Measurements from ENCODE around the gene KLF2.
"Not testable (repeated sequence)": the region's sequence is repeated elsewhere in the genome, so short reads cannot be mapped to it uniquely, and the experiment has no call there.

KLF2 gene

DNA sequence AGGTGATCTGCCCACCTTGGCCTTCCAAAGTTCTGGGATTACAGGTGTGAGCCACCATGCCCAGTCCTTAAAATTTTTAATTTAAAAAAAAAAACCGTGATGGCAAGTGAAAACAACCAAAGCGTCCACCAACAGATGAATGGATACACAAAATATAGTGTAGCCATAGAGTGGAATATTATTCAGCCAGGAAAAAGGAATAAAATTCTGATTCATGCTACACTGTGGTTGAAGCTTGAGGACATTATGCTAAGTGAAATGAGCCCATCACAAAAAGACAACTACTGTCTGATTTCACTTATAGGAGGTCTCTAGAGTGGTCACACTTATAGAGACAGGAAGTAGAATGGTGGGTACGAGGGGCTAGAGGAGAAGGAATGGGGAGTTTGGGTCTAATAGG lies 26.3 kb upstream of the KLF2 start:
- H3K27ac Mint-ChIP-seq: no peak overlapping the region
- no peak overlapping the region for H3K4me3 Mint-ChIP-seq
- no peaks in the 10 kb centered on the region for H3K36me3 Mint-ChIP-seq
- H3K9me3 Mint-ChIP-seq (ENCODE audit: low read depth): no peaks in the 10 kb centered on the region
- H3K4me1 Mint-ChIP-seq (ENCODE audit: low read depth): no peaks in the 10 kb centered on the region
- no peaks in the 10 kb centered on the region for H3K27me3 Mint-ChIP-seq

- no peak overlapping the region for H3K4me3 Mint-ChIP-seq
Measured at GRCh38 chr19:16301999-16302694, 22.5 kb upstream of the KLF2 start.

GRCh38 chr19:16303755-16304154 lies 20.9 kb upstream of the KLF2 start:
- Mint-ChIP-seq H3K27me3 (no peaks in the 10 kb centered on the region), H3K27ac (no peak overlapping the region), H3K4me3 (no peak overlapping the region), H3K4me1 (ENCODE audit: low read depth) (no peaks in the 10 kb centered on the region), H3K9me3 (ENCODE audit: low read depth) (no peaks in the 10 kb centered on the region), H3K36me3 (no peaks in the 10 kb centered on the region)

More at GRCh38 chr19:16301999-16302694, 22.5 kb upstream of the KLF2 start:
- H3K27ac Mint-ChIP-seq: no peak overlapping the region
- H3K27me3 Mint-ChIP-seq: no peaks in the 10 kb centered on the region
- H3K4me1 Mint-ChIP-seq (ENCODE audit: low read depth): no peaks in the 10 kb centered on the region
- no peaks in the 10 kb centered on the region for H3K9me3 Mint-ChIP-seq (ENCODE audit: low read depth)
- no peaks in the 10 kb centered on the region for H3K36me3 Mint-ChIP-seq

- not testable (repeated sequence) for H3K9me3 Mint-ChIP-seq (ENCODE audit: low read depth); H3K27ac Mint-ChIP-seq; H3K27me3 Mint-ChIP-seq
Measured at GRCh38 chr19:16304511-16304910, 20.1 kb upstream of the KLF2 start.

DNA sequence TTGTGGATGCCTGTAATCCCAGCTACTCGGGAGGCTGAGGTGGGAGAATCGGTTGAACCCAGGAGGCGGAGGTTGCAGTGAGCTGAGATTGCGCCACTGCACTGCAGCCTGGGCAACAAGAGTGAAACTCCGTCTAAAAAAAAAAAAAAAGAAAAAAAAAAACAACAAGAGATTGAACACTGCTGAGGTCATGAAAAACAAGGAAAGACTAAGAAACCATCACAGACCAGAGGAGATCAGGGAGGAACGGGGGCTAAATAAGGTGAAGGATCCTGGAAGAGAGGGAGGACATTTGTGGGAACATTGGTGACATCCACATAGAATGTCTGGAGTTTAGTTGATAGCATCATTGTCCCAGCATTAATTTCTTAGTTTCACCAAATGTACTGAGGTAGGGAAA lies 19.6 kb upstream of the KLF2 start:
- H3K36me3 Mint-ChIP-seq; H3K4me1 Mint-ChIP-seq (ENCODE audit: low read depth); H3K9me3 Mint-ChIP-seq (ENCODE audit: low read depth); H3K27me3 Mint-ChIP-seq; H3K4me3 Mint-ChIP-seq; H3K27ac Mint-ChIP-seq: not testable (repeated sequence)

More at GRCh38 chr19:16304511-16304910, 20.1 kb upstream of the KLF2 start:
- H3K4me3 Mint-ChIP-seq; H3K36me3 Mint-ChIP-seq; H3K4me1 Mint-ChIP-seq (ENCODE audit: low read depth): not testable (repeated sequence)

DNA sequence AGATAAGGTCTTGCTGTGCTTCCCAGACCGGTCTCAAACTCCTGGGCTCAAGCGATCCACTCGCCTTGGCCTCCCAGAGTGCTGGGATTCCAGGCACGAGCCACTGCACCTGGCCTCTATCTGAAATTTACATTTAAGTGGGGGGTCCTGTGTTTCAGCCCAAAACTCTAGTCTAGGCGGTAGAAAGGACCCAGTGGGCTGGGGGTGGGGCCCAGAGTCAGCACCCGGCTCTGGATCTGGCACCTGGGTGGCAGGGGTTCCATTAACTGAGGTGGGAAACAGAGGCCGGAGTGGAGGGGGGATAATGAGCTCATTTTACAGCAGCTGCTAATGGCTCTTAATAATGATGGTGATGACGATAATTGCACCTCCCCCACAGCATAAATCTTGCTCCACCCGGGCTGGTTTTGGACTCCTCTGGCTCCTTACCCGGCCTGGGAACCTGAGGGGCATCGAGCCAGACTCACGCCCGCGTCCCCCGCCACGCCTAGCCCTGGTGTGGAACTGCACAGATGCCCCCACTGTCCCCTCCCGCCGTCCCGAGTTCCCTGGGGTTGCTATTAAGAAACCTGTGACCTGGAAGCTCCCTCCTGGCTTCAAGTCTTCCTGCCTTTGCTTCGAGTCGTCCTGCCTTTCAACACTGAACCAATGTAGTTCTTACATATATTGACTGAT lies 17.8 kb upstream of the KLF2 start:
- Mint-ChIP-seq H3K27me3 (no peaks in the 10 kb centered on the region), H3K4me1 (ENCODE audit: low read depth) (no peaks in the 10 kb centered on the region), H3K4me3 (no peak overlapping the region), H3K9me3 (ENCODE audit: low read depth) (no peaks in the 10 kb centered on the region), H3K36me3 (no peaks in the 10 kb centered on the region), H3K27ac (no peak overlapping the region)

DNA sequence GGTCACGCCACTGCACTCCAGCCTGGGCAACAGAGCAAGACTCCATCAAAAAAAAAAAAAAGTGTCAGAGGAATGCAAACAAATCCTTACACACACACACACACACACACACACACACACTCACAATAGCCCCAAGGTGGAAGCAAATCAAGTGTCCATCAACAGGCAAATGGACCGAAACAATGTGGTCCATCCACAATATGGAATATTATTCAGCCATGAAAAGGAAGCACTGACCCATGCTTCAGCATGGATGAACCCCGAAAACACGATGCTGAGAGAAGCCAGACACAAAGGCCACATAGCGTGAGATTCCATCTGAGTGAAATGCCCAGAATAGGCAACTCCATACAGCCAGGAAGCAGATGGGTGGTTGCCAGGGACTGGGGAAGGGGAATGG lies 16.5 kb upstream of the KLF2 start:
- Mint-ChIP-seq H3K36me3 (no peaks in the 10 kb centered on the region), H3K27me3 (no peaks in the 10 kb centered on the region), H3K27ac (no peak overlapping the region), H3K4me3 (no peak overlapping the region), H3K4me1 (ENCODE audit: low read depth) (no peaks in the 10 kb centered on the region), H3K9me3 (ENCODE audit: low read depth) (no peaks in the 10 kb centered on the region)

- Mint-ChIP-seq H3K4me3 (no peak overlapping the region), H3K36me3 (no peaks in the 10 kb centered on the region), H3K27ac (no peak overlapping the region), H3K9me3 (ENCODE audit: low read depth) (no peaks in the 10 kb centered on the region), H3K27me3 (no peaks in the 10 kb centered on the region), H3K4me1 (ENCODE audit: low read depth) (no peaks in the 10 kb centered on the region)
Measured at GRCh38 chr19:16309643-16310042, 15.0 kb upstream of the KLF2 start.

DNA sequence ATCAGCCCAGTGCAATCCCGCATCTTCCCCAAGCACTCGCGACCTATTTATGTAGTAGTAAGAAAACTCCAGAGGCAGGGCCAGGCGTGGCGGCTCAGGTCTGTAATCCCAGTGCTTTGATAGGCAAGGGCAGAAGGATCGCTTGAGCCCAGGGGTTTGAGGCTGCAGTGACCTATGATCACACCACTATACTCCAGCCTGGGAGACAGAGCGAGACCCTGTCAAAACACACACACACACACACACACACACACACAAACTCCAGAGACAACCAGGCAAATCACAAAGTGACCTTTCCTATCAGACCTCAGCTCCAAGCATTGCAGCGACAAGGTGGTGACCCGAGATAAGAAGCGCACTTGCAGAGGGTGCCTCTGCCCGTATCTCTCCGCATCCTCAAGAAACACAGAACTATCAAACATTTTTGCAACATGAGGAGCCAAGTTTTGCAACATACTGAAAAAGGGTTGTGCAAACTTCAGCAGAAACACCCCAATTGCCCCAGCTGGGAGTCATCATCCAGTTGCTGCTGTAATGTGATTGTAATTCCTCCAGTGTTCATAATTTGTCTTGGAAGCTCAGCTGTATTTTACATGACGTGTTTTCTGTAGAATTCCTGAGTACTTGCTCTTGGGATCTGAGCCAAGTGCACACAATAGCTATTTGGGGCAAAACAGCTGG lies 8.7 kb upstream of the KLF2 start:
- Mint-ChIP-seq H3K4me3 (no peak overlapping the region), H3K27me3 (no peaks in the 10 kb centered on the region), H3K36me3 (no peaks in the 10 kb centered on the region), H3K27ac (no peak overlapping the region), H3K9me3 (ENCODE audit: low read depth) (no peaks in the 10 kb centered on the region), H3K4me1 (ENCODE audit: low read depth) (peaks cover 16% of the 10 kb centered on the region)

DNA sequence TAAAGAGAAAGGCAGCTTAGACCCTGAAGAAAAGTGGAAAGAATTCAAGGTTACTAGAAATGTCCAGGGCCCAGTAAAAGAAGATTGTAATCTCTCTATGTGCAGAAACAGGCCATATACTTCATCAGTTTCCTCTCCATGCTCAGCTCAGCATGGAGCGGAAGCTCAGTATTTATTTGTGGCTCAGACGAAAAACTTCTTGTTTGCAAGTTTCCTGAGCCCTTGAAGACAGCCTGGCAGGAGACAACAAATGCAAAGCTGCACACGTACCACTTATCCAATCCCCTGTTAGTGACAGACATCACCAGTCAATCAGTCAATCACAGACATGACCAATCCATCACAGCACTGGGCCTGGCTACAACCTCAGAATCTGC lies 8.1 kb upstream of the KLF2 start:
- Mint-ChIP-seq H3K27ac (no peak overlapping the region), H3K27me3 (no peaks in the 10 kb centered on the region), H3K4me3 (no peak overlapping the region), H3K9me3 (ENCODE audit: low read depth) (no peaks in the 10 kb centered on the region), H3K36me3 (no peaks in the 10 kb centered on the region), H3K4me1 (ENCODE audit: low read depth) (peaks cover 18% of the 10 kb centered on the region)

DNA sequence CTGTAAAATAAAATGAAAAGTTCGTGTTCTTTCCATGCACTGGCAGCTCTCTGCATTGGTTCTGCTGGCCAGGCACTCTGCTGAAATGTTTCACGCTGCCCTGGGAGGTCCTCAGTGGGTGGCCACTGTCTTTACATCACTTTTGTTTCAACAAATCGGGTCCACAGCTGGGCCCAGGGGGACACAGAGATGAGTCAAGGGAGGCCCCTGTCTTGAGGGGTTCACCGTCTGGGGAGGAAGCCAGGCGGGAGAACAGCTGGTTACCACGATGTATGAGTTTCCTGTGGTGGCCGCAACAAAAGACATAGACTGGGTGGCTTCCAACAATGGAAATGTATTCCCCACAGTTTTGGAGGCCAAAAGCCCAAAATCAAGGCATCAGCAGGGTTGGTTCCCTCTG lies 5.1 kb upstream of the KLF2 start:
- no peaks in the 10 kb centered on the region for H3K36me3 Mint-ChIP-seq
- H3K27ac Mint-ChIP-seq: peak overlapping the region; percentile 30
- H3K9me3 Mint-ChIP-seq (ENCODE audit: low read depth): no peaks in the 10 kb centered on the region
- H3K4me3 Mint-ChIP-seq: no peak overlapping the region
- no peaks in the 10 kb centered on the region for H3K27me3 Mint-ChIP-seq
- peaks cover 30% of the 10 kb centered on the region for H3K4me1 Mint-ChIP-seq (ENCODE audit: low read depth)

DNA sequence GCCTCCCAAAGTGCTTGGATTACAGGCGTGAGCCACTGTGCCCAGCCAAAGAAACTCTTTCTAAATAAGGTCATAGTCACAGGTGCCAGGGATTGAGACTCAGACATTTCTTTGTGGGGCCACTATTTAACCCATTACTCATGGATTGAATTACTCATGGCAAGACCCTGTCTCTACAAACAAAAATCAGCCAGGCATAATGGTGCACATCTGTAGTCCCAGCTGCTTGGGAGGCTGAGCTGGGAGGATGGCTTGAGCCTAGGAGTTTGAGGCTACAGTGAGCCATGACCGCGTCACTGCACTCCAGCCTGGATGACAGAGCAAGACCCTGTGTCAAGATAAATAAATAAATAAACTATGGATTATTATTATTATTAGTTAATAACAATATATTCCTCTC lies 3.6 kb upstream of the KLF2 start:
- no peaks in the 10 kb centered on the region for H3K27me3 Mint-ChIP-seq
- no peaks in the 10 kb centered on the region for H3K9me3 Mint-ChIP-seq (ENCODE audit: low read depth)
- no peaks in the 10 kb centered on the region for H3K36me3 Mint-ChIP-seq
- H3K4me1 Mint-ChIP-seq (ENCODE audit: low read depth): peaks cover 32% of the 10 kb centered on the region
- no peak overlapping the region for H3K4me3 Mint-ChIP-seq
- H3K27ac Mint-ChIP-seq: no peak overlapping the region

GRCh38 chr19:16325161-16325527 lies 518 bp downstream of the KLF2 start:
- Mint-ChIP-seq H3K9me3 (ENCODE audit: low read depth) (no peaks in the 10 kb centered on the region), H3K4me3 (no peak overlapping the region), H3K27me3 (no peaks in the 10 kb centered on the region), H3K36me3 (peaks cover 2% of the 10 kb centered on the region), H3K4me1 (ENCODE audit: low read depth) (peaks cover 59% of the 10 kb centered on the region), H3K27ac (no peak overlapping the region)

DNA sequence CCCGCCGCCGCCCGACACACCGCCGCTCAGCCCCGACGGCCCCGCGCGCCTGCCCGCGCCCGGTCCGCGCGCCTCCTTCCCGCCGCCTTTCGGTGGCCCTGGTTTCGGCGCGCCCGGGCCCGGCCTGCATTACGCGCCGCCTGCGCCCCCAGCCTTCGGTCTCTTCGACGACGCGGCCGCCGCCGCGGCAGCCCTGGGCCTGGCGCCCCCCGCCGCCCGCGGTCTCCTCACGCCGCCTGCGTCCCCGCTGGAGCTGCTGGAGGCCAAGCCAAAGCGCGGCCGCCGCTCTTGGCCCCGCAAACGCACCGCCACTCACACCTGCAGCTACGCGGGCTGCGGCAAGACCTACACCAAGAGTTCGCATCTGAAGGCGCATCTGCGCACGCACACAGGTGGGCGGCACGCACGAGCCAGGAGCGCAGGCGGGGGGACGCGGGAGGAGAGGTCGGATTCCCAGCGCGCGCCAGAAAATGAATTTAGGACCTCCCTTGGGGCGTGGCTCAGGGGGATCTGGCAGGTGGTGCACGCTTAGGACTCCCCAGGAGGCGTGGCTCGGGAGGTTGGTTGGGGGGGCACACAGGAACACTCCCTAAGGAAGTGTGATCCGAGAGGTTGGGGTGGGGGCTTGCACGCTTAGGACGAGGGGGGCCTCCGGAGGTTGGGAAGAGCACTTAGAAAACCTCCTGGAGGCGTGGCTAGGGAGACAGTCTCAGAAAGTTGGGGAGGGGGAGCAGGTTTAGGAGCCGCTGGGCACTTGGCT lies 1.2 kb downstream of the KLF2 start:
- H3K4me3 Mint-ChIP-seq: peak overlapping the region; percentile 91
- no peaks in the 10 kb centered on the region for H3K9me3 Mint-ChIP-seq (ENCODE audit: low read depth)
- H3K36me3 Mint-ChIP-seq: peaks cover 2% of the 10 kb centered on the region
- no peaks in the 10 kb centered on the region for H3K27me3 Mint-ChIP-seq
- H3K27ac Mint-ChIP-seq: peak overlapping the region; percentile 81
- H3K4me1 Mint-ChIP-seq (ENCODE audit: low read depth): peaks cover 60% of the 10 kb centered on the region
